Transverse colon (tissue), 4 donors: ENCODE measurements around the gene TAS1R1. TPM values are rescaled to one million over a fixed set of nuclear protein-coding genes. Genes with fewer than 3 reads are reported as not detected.
A peak's percentile ranks its signal among the peaks of the same experiment; 100 is the strongest.
"Not testable (repeated sequence)": the region's sequence is repeated elsewhere in the genome, so short reads cannot be mapped to it uniquely, and the experiment has no call there.

Source experiments
- DNase-seq: peaks from one replicate; pipeline ENCODE4 v3.0.0-alpha.2; 2019
- H3K27ac ChIP-seq, 4 donors: fragments of 200-600 bp; sonication (generic); 2 replicates each; pipeline ENCODE4 v1.5.1; 2016 to 2018; ENCODE audit warnings: inconsistent platforms in 4 of 4
- H3K27me3 ChIP-seq: fragments of 200-600 bp; sonication (generic); 2 replicates; pipeline ENCODE4 v1.5.1; 2017; ENCODE audit warnings: inconsistent platforms
- H3K36me3 ChIP-seq, 4 donors: fragments of 200-600 bp; sonication (generic); 2 replicates each; pipeline ENCODE4 v1.5.1; 2017 to 2019; ENCODE audit warnings: inconsistent platforms in 4 of 4
- H3K4me1 ChIP-seq, 4 donors: fragments of 200-600 bp; sonication (generic); 2 replicates each; pipeline ENCODE4 v1.5.1; 2017 to 2020; ENCODE audit warnings: inconsistent platforms in 4 of 4
- H3K4me3 ChIP-seq, 4 donors: fragments of 200-600 bp; sonication (generic); 1 replicate in 1 of 4; 2 replicates in 3 of 4; pipeline versions ENCODE4 v1.5.1 to v1.6.1; 2017 to 2019; ENCODE audit warnings: inconsistent platforms in 4 of 4
- H3K9me3 ChIP-seq, 2 donors: fragments of 200-600 bp; sonication (generic); 2 replicates each; pipeline ENCODE4 v1.5.1; 2017 to 2019; ENCODE audit warnings: inconsistent platforms in 2 of 2
- CTCF ChIP-seq, 5 experiments: fragments of 200-600 bp in 3 of 5; fragments of 450-650 bp in 2 of 5; sonication (generic) in 3 of 5; IDR thresholded peaks; 1 replicate in 2 of 5; 2 replicates in 3 of 5; pipeline ENCODE4 v1.5.1; 2016 to 2017; ENCODE audit warnings: antibody characterized with exemption in 5 of 5, inconsistent platforms in 3 of 5, mild to moderate bottlenecking in 2 of 5, moderate library complexity in 1 of 5
- EP300 ChIP-seq: sonication (generic); formaldehyde crosslinking; IDR thresholded peaks from one replicate; pipeline ENCODE4 v1.6.1; 2017; ENCODE audit warnings: antibody characterized with exemption, low read depth
- POLR2A ChIP-seq: fragments of 450-650 bp; IDR thresholded peaks from one replicate; pipeline ENCODE4 v1.6.1; 2016; ENCODE audit warnings: antibody characterized with exemption, mild to moderate bottlenecking, moderate library complexity
- POLR2AphosphoS5 ChIP-seq, 3 donors: sonication (generic); formaldehyde crosslinking; IDR thresholded peaks; one replicate each; pipeline ENCODE4 v1.6.1; 2016; ENCODE audit warnings: antibody characterized with exemption in 3 of 3
- WGBS, 2 donors: methylation state at CpG; one replicate each; pipeline ENCODE4 v1.1.5; 2018; ENCODE audit warnings: low coverage in 1 of 2; 5-methylcytosine and 5-hydroxymethylcytosine counted together
- in situ Hi-C, 4 donors: fragments of 200-750 bp; cut with MboI; loops; one replicate each; pipeline versions ENCODE4 v1.15.0 to v1.15.1; 2017; ENCODE audit warnings: low sequenced_read_pairs in 3 of 4, low pct_ligation_motif_present in 1 of 4, low pct_unique_long_range_greater_than_20kb in 1 of 4
- intact Hi-C: fragments of 100-400 bp; cut with DNase I; formaldehyde crosslinking; loops from one replicate; pipeline ENCODE4 v1.15.1; 2023; ENCODE audit warnings: low total_unique reads
- total RNA-seq, 4 donors: library from RNA; depleted of rRNA; stranded (reverse); fragments of >200 nt; gene quantifications; one replicate each; pipeline ENCODE4 v1.1.0, GENCODE V29; 2016

Gene TAS1R1
- total RNA-seq, 4 donors from 2014 or later: 0.48 TPM; not detected in 3

DNA sequence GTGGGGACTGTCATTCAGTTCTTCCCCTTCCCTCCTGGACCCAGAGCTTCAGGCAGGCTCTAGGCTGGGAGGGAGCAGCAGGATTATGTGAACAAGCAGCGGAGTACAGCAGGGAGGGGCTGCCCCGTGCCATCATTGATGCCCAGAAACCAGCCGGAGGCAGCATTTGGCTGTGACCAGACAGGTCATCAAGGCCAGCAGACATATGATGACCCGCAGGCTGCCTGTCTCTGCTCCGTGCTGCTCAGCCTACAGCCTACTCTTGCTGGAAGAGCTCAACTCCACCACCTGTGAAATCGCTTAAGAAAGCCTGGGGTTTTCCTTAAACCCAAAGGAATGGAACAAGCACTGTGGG, 42.6 kb downstream of the TAS1R1 start:
- 84% methylated on average over 6 of the region's 6 CpGs; no CpG with 5 or more reads in 1 of the 2 donors for WGBS, 2 donors
- intact Hi-C loops (no loop called here), in situ Hi-C loops (no loop called here)
- H3K9me3 ChIP-seq: no peaks in the 10 kb centered on the region
- peaks cover 0 to 37% (median 13%) of the 10 kb centered on the region in 4 donors for H3K36me3 ChIP-seq
- H3K4me1 ChIP-seq: peaks cover 19 to 56% (median 49%) of the 10 kb centered on the region in 4 donors
- no peak overlapping the region for H3K4me3 ChIP-seq
- DNase-seq: no peak
- H3K27ac ChIP-seq: no peak overlapping the region
- TF ChIP-seq POLR2AphosphoS5 (IDR thresholded peaks at IDR 0.05) (no peak), CTCF (IDR thresholded peaks at IDR 0.05) (no peak), POLR2A (no peak), EP300 (no peak)
- H3K27me3 ChIP-seq: no peaks in the 10 kb centered on the region

DNA sequence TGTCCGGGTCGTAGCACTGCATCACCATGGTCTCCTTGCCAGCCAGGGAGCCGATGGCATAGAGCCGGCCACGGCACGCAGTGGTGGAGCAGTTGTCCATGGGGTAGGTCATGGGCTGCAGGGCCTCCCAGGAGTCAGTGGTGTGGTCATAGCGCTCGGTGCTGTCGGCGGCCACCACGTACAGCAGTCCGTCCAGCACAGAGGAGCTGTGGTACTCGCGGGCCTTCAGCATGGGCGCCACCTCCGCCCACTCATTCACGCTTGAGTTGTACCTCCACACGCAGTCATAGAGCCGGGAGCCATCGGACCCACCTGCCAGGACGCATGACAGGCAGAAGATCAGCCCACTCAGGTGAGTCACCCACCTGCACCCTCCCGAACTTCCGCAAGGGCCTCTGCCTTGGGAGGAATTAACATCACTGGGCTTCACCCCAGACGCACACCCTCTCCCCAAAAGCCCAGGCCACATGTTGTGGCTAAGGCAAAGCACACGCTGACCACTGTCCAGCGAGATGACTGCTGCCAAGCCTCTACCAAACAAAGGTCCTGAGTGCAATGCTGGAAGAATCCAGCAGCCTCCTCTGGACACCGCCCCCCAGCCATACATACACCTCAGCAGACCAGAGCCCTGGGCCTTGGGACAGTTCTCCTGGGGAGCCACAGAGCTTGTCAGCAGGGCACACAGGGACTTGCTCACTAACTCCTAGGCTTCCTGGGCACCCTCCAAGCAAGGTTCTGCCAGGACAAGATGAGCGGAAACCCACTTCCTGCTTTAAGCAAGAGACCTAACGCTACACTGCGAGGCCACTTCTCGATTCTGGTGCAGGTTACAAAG, 44.3 kb downstream of the TAS1R1 start:
- TF ChIP-seq POLR2A (no peak), CTCF (IDR thresholded peaks at IDR 0.05) (no peak), EP300 (no peak), POLR2AphosphoS5 (IDR thresholded peaks at IDR 0.05) (no peak)
- Histone ChIP-seq H3K4me3 (peak overlapping the region in 3 of 4 donors; percentile 68 to 90 (median 74)), H3K27me3 (no peaks in the 10 kb centered on the region), H3K9me3 (no peaks in the 10 kb centered on the region), H3K27ac (peak overlapping the region; percentile 95 to 99 (median 98)), H3K36me3 (peaks cover 0 to 22% (median 4%) of the 10 kb centered on the region in 4 donors), H3K4me1 (peaks cover 26 to 63% (median 57%) of the 10 kb centered on the region in 4 donors)
- in situ Hi-C loops (no loop called here), intact Hi-C loops (no loop called here)
- peak; percentile 49 for DNase-seq
- 70 to 74% methylated on average over 2 to 25 of the region's 31 CpGs for WGBS, 2 donors

GRCh38 chr1:6599991-6600390, 44.9 kb downstream of the TAS1R1 start:
- Histone ChIP-seq H3K36me3 (peaks cover 0 to 19% (median 4%) of the 10 kb centered on the region in 4 donors), H3K4me1 (peaks cover 28 to 66% (median 54%) of the 10 kb centered on the region in 4 donors), H3K27ac (peak overlapping the region; percentile 95 to 99 (median 98)), H3K4me3 (peak overlapping the region; percentile 64 to 90 (median 71))
- intact Hi-C loops, H3K27me3 ChIP-seq, DNase-seq, H3K9me3 ChIP-seq, in situ Hi-C loops: not testable (repeated sequence)
- WGBS, 2 donors: 50 to 51% methylated on average over 2 to 8 of the region's 8 CpGs

- no peaks in the 10 kb centered on the region for H3K9me3 ChIP-seq
- peak overlapping the region; percentile 64 to 90 (median 71) for H3K4me3 ChIP-seq
- DNase-seq: no peak
- H3K36me3 ChIP-seq: peaks cover 0 to 15% (median 4%) of the 10 kb centered on the region in 4 donors
- no peaks in the 10 kb centered on the region for H3K27me3 ChIP-seq
- intact Hi-C loops (no loop called here), in situ Hi-C loops (no loop called here)
- 21 to 80% methylated on average over 2 to 8 of the region's 10 CpGs for WGBS, 2 donors
- no peak for TF ChIP-seq POLR2AphosphoS5 (IDR thresholded peaks at IDR 0.05)
- no peak for TF ChIP-seq POLR2A
- no peak for TF ChIP-seq CTCF (IDR thresholded peaks at IDR 0.05)
- no peak for TF ChIP-seq EP300
- H3K27ac ChIP-seq: peak overlapping the region; percentile 95 to 99 (median 98)
- peaks cover 28 to 67% (median 52%) of the 10 kb centered on the region in 4 donors for H3K4me1 ChIP-seq
These were observed 45.4 kb downstream of the TAS1R1 start for GRCh38 chr1:6600410-6601048.
